ENCODE results near the gene KRT23. TPM values are rescaled to one million over a fixed set of nuclear protein-coding genes. Genes with fewer than 3 reads are reported as not detected.
A peak's percentile ranks its signal among the peaks of the same experiment; 100 is the strongest.

KRT23 gene
- total and polyA plus RNA-seq, 2 experiments from 2014 or later = not detected

- no peaks in the 10 kb centered on the region for H3K9me2 ChIP-seq (ENCODE audit: insufficient read depth)
- H3K36me3 ChIP-seq (ENCODE audit: insufficient read depth) = no peaks in the 10 kb centered on the region
- H3F3A ChIP-seq (replicated peaks; ENCODE audit: low read depth) = no peaks in the 10 kb centered on the region
- H3K4me3 Mint-ChIP-seq = no peak overlapping the region
- peaks cover 14% of the 10 kb centered on the region for H3K4me1 Mint-ChIP-seq
- no peaks in the 10 kb centered on the region for H4K20me1 ChIP-seq (replicated peaks; ENCODE audit: insufficient read depth)
- H2AFZ ChIP-seq = no peak overlapping the region
- TF ChIP-seq STAT1 (IDR thresholded peaks at IDR 0.05; ENCODE audit: unreplicated experiment) = no peak
- TF ChIP-seq NANOG (IDR thresholded peaks at IDR 0.05; ENCODE audit: borderline replicate concordance) = no peak
- no peak for TF ChIP-seq ZNF462 (CRISPR knock-in tag; IDR thresholded peaks at IDR 0.05)
- TF ChIP-seq CTCF (conservative IDR thresholded peaks at IDR 0.05; ENCODE audit: low read depth in 2 of 2) = peak; percentile 65 to 75
- no peaks in the 10 kb centered on the region for H3K27me3 ChIP-seq (ENCODE audit: insufficient read depth)
- no peak overlapping the region for H3K27ac Mint-ChIP-seq
- no peaks in the 10 kb centered on the region for H3K27me3 Mint-ChIP-seq (ENCODE audit: insufficient read depth, low read depth, poor library complexity)
- no peaks in the 10 kb centered on the region for H3K36me3 Mint-ChIP-seq (ENCODE audit: low read depth)
- H3K4me3 ChIP-seq = no peak overlapping the region
- H3K4me1 ChIP-seq (ENCODE audit: insufficient read depth) = no peaks in the 10 kb centered on the region
- H3K9me3 Mint-ChIP-seq = no peaks in the 10 kb centered on the region
- ATAC-seq = peak; percentile 94
- no peak overlapping the region for H3K27ac ChIP-seq (ENCODE audit: low read depth)
- no peaks in the 10 kb centered on the region for H3K79me2 ChIP-seq (replicated peaks; ENCODE audit: insufficient read depth)
- H3K4me2 ChIP-seq = no peak overlapping the region
- DNase-seq (ENCODE audit: low spot score) = peak; percentile 88
These were observed 28.1 kb downstream of the KRT23 start for GRCh38 chr17:40909351-40909750.

- ATAC-seq = no peak
- H3K79me2 ChIP-seq (replicated peaks; ENCODE audit: insufficient read depth) = no peaks in the 10 kb centered on the region
- no peaks in the 10 kb centered on the region for H3K9me3 Mint-ChIP-seq
These were observed 30.8 kb downstream of the KRT23 start for GRCh38 chr17:40906613-40907012.

More at GRCh38 chr17:40906613-40907012, 30.8 kb downstream of the KRT23 start:
- Histone ChIP-seq H2AFZ (no peak overlapping the region), H3K27me3 (ENCODE audit: insufficient read depth) (no peaks in the 10 kb centered on the region), H3K4me2 (no peak overlapping the region), H3K27ac (ENCODE audit: low read depth) (no peak overlapping the region), H3K4me1 (ENCODE audit: insufficient read depth) (no peaks in the 10 kb centered on the region; the same call in 1 of the 2 replicates), H3K36me3 (ENCODE audit: insufficient read depth) (no peaks in the 10 kb centered on the region), H3F3A (replicated peaks; ENCODE audit: low read depth) (no peaks in the 10 kb centered on the region), H3K4me3 (no peak overlapping the region), H3K9me2 (ENCODE audit: insufficient read depth) (no peaks in the 10 kb centered on the region), H4K20me1 (replicated peaks; ENCODE audit: insufficient read depth) (no peaks in the 10 kb centered on the region)
- TF ChIP-seq ETS1 (IDR thresholded peaks at IDR 0.05) (no peak), EZH2 (IDR thresholded peaks at IDR 0.05; ENCODE audit: low read depth, unreplicated experiment) (no peak), STAT1 (IDR thresholded peaks at IDR 0.05; ENCODE audit: unreplicated experiment) (no peak), REST (IDR thresholded peaks at IDR 0.05; ENCODE audit: unreplicated experiment) (no peak), ZNF331 (CRISPR knock-in tag; IDR thresholded peaks at IDR 0.05; ENCODE audit: low read depth) (no peak)
- DNase-seq (ENCODE audit: low spot score) = no peak
- Mint-ChIP-seq H3K27ac (no peak overlapping the region), H3K4me3 (no peak overlapping the region), H3K36me3 (ENCODE audit: low read depth) (no peaks in the 10 kb centered on the region), H3K4me1 (peaks cover 15% of the 10 kb centered on the region), H3K27me3 (ENCODE audit: insufficient read depth, low read depth, poor library complexity) (no peaks in the 10 kb centered on the region)

Measured in GM23338 (cell line).